Body of pancreas (tissue), 4 donors: ENCODE data around the gene NR0B1. TPM values are rescaled to one million over a fixed set of nuclear protein-coding genes. Genes with fewer than 3 reads are reported as not detected.

Source experiments
- ATAC-seq: fragments of 150-250 bp; one replicate; pipeline ENCODE4 v1.9.1; 2016
- DNase-seq, 4 donors: peaks; one replicate each; pipeline ENCODE4 v3.0.0-alpha.2; 2019
- H3K27ac ChIP-seq, 4 donors: fragments of 200-600 bp; sonication (generic); 1 replicate in 3 of 4; 2 replicates in 1 of 4; pipeline versions ENCODE4 v1.5.1 to v1.6.1; 2016 to 2019; ENCODE audit warnings: mild to moderate bottlenecking in 1 of 4, mixed read lengths in 1 of 4, moderate library complexity in 1 of 4
- H3K27me3 ChIP-seq, 2 donors: fragments of 200-600 bp; sonication (generic); one replicate each; pipeline ENCODE4 v1.6.0; 2016; ENCODE audit warnings: mild to moderate bottlenecking in 1 of 2
- H3K36me3 ChIP-seq, 2 donors: fragments of 200-600 bp; sonication (generic); replicated peaks in 1 of 2; 2 replicates each; pipeline ENCODE4 v1.5.1; 2016; ENCODE audit warnings: low read depth in 2 of 2; ENCODE audit not compliant: insufficient read depth in 1 of 2
- H3K4me1 ChIP-seq: fragments of 200-600 bp; sonication (generic); one replicate; pipeline ENCODE4 v1.6.0; 2016
- H3K4me3 ChIP-seq, 2 donors: fragments of 200-600 bp; sonication (generic); 1 replicate in 1 of 2; 2 replicates in 1 of 2; pipeline ENCODE4 v1.5.1; 2016 to 2019
- H3K9me3 ChIP-seq, 3 donors: fragments of 200-600 bp; sonication (generic); 1 replicate in 2 of 3; 2 replicates in 1 of 3; pipeline ENCODE4 v1.5.1; 2016
- CTCF ChIP-seq, 7 experiments: fragments of 450-650 bp in 4 of 7; fragments of 200-600 bp in 3 of 7; sonication (generic) in 3 of 7; IDR thresholded peaks; one replicate each; pipeline ENCODE4 v1.5.1; 2016 to 2019; ENCODE audit warnings: antibody characterized with exemption in 7 of 7
- POLR2A ChIP-seq, 3 donors: fragments of 450-650 bp; IDR thresholded peaks; one replicate each; pipeline ENCODE4 v1.6.1; 2016; ENCODE audit warnings: antibody characterized with exemption in 3 of 3, mild to moderate bottlenecking in 2 of 3
- WGBS, 2 donors: methylation state at CpG; one replicate each; pipeline ENCODE4 v1.1.5; 2017; 5-methylcytosine and 5-hydroxymethylcytosine counted together
- intact Hi-C: fragments of 100-400 bp; cut with DNase I; formaldehyde crosslinking; loops from one replicate; pipeline ENCODE4 v1.15.1; 2023
- total RNA-seq, 2 donors: library from RNA; depleted of rRNA; stranded (reverse); fragments of >200 nt; gene quantifications; one replicate each; pipeline ENCODE4 v1.1.0, GENCODE V29; 2016

The NR0B1 gene
- total RNA-seq, 2 donors from 2014 or later = 0.78 TPM; not detected in 1

- TF ChIP-seq CTCF (IDR thresholded peaks at IDR 0.05) (no peak), POLR2A (IDR thresholded peaks at IDR 0.05) (no peak)
- H3K4me1 ChIP-seq = no peaks in the 10 kb centered on the region
- H3K27ac ChIP-seq = no peak overlapping the region
- H3K36me3 ChIP-seq = no peaks in the 10 kb centered on the region
- 100% methylated on average over 1 of the region's 1 CpG for WGBS, 2 donors
- H3K27me3 ChIP-seq = no peaks in the 10 kb centered on the region
- H3K4me3 ChIP-seq = no peak overlapping the region
- intact Hi-C loops = no loop called here
- H3K9me3 ChIP-seq = no peaks in the 10 kb centered on the region
- no peak for ATAC-seq
- no peak for DNase-seq
Measured at GRCh38 chrX:30317308-30317707, 8.1 kb upstream of the NR0B1 start.

GRCh38 chrX:30313322-30313721 is 4.1 kb upstream of the NR0B1 start:
- ATAC-seq = no peak
- TF ChIP-seq POLR2A (IDR thresholded peaks at IDR 0.05) (no peak), CTCF (IDR thresholded peaks at IDR 0.05) (no peak)
- Histone ChIP-seq H3K4me3 (no peak overlapping the region), H3K4me1 (no peaks in the 10 kb centered on the region), H3K9me3 (no peaks in the 10 kb centered on the region), H3K27ac (no peak overlapping the region), H3K27me3 (no peaks in the 10 kb centered on the region), H3K36me3 (no peaks in the 10 kb centered on the region)
- 18 to 37% methylated on average over 2 to 3 of the region's 3 CpGs for WGBS, 2 donors
- intact Hi-C loops = no loop called here
- DNase-seq = no peak

GRCh38 chrX:30312858-30313257 is 3.7 kb upstream of the NR0B1 start:
- ATAC-seq = no peak
- 78 to 84% methylated on average over 5 of the region's 5 CpGs for WGBS, 2 donors

GRCh38 chrX:30310429-30311206 is 1.4 kb upstream of the NR0B1 start:
- ATAC-seq = no peak
- TF ChIP-seq CTCF (IDR thresholded peaks at IDR 0.05) = no peak
- TF ChIP-seq POLR2A (IDR thresholded peaks at IDR 0.05) = no peak
- Histone ChIP-seq H3K4me3 (no peak overlapping the region), H3K9me3 (no peaks in the 10 kb centered on the region), H3K4me1 (no peaks in the 10 kb centered on the region), H3K36me3 (no peaks in the 10 kb centered on the region), H3K27ac (no peak overlapping the region), H3K27me3 (no peaks in the 10 kb centered on the region)
- no peak for DNase-seq
- intact Hi-C loops = no loop called here
- 73 to 75% methylated on average over 4 to 5 of the region's 5 CpGs for WGBS, 2 donors

More at GRCh38 chrX:30312858-30313257, 3.7 kb upstream of the NR0B1 start:
- no peak overlapping the region for H3K27ac ChIP-seq
- DNase-seq = no peak
- TF ChIP-seq POLR2A (IDR thresholded peaks at IDR 0.05) (no peak), CTCF (IDR thresholded peaks at IDR 0.05) (no peak)
- no peaks in the 10 kb centered on the region for H3K36me3 ChIP-seq
- H3K9me3 ChIP-seq = no peaks in the 10 kb centered on the region
- H3K4me1 ChIP-seq = no peaks in the 10 kb centered on the region
- H3K4me3 ChIP-seq = no peak overlapping the region
- intact Hi-C loops = no loop called here
- no peaks in the 10 kb centered on the region for H3K27me3 ChIP-seq
